Upper lobe of left lung (tissue), 6 donors: ENCODE data around the gene PRDM16. TPM values are rescaled to one million over a fixed set of nuclear protein-coding genes. Genes with fewer than 3 reads are reported as not detected.

Source experiments
- ATAC-seq, 2 donors: fragments of 200-7000 bp; cut with Tn5 transposase; one replicate each; pipeline ENCODE4 v1.9.1; 2022; ENCODE audit warnings: mild to moderate bottlenecking in 2 of 2, moderate library complexity in 2 of 2; ENCODE audit not compliant: low FRiP score in 2 of 2
- DNase-seq, 2 donors: peaks; one replicate each; pipeline ENCODE4 v3.0.0-alpha.2; 2019 to 2020
- H3K27ac ChIP-seq, 4 donors: fragments of 200-600 bp; sonication (generic); one replicate each; pipeline ENCODE4 v1.5.1; 2016 to 2019
- H3K27me3 ChIP-seq, 4 donors: fragments of 200-600 bp; sonication (generic); one replicate each; pipeline ENCODE4 v1.5.1; 2017 to 2019
- H3K36me3 ChIP-seq, 4 donors: fragments of 200-600 bp; sonication (generic); one replicate each; pipeline ENCODE4 v1.5.1; 2016 to 2019
- H3K4me1 ChIP-seq, 4 donors: fragments of 200-600 bp; sonication (generic); one replicate each; pipeline ENCODE4 v1.5.1; 2018 to 2019
- H3K4me3 ChIP-seq, 4 donors: fragments of 200-600 bp; sonication (generic); one replicate each; pipeline ENCODE4 v1.5.1; 2017 to 2019; ENCODE audit warnings: mild to moderate bottlenecking in 2 of 4, moderate library complexity in 1 of 4
- H3K9me3 ChIP-seq, 4 donors: fragments of 200-600 bp; sonication (generic); one replicate each; pipeline ENCODE4 v1.5.1; 2018 to 2019
- EP300 ChIP-seq, 4 donors: sonication (generic); formaldehyde crosslinking; IDR thresholded peaks; one replicate each; pipeline ENCODE4 v1.5.1; 2017; ENCODE audit warnings: antibody characterized with exemption in 4 of 4, control low read depth in 2 of 4
- POLR2A ChIP-seq, 4 donors: fragments of 450-650 bp; IDR thresholded peaks; one replicate each; pipeline ENCODE4 v1.5.1; 2016 to 2017; ENCODE audit warnings: antibody characterized with exemption in 4 of 4, mild to moderate bottlenecking in 2 of 4
- POLR2AphosphoS5 ChIP-seq, 2 donors: sonication (generic); formaldehyde crosslinking; IDR thresholded peaks; one replicate each; pipeline ENCODE4 v1.5.1; 2017; ENCODE audit warnings: antibody characterized with exemption in 2 of 2
- WGBS, 2 donors: methylation state at CpG; one replicate each; pipeline ENCODE4 v1.1.5; 2017 to 2018; 5-methylcytosine and 5-hydroxymethylcytosine counted together
- total RNA-seq, 6 donors: library from RNA; depleted of rRNA in 4 of 6; stranded (reverse); fragments of >200 nt in 4 of 6; gene quantifications; one replicate each; pipeline versions ENCODE4 v1.1.0 to v1.2.1, GENCODE V29; 2016 to 2021
- TF ChIP-seq, protein P1 (sequence below), 6 experiments: fragments of 450-650 bp in 4 of 6; fragments of 200-600 bp in 2 of 6; sonication (generic) in 2 of 6; IDR thresholded peaks; one replicate each; pipeline ENCODE4 v1.5.1; 2016 to 2019; ENCODE audit warnings: antibody characterized with exemption in 6 of 6
- donor health status: DM: no; HTN: no; CAD: no; lungs with moderate emphysema.
- donor health status: DM: no; HTN: yes; CAD: no; lungs with severe emphysema.

Gene PRDM16
- total RNA-seq, 6 donors from 2014 or later: 12.3 to 54.5 (median 21.2) TPM

DNA sequence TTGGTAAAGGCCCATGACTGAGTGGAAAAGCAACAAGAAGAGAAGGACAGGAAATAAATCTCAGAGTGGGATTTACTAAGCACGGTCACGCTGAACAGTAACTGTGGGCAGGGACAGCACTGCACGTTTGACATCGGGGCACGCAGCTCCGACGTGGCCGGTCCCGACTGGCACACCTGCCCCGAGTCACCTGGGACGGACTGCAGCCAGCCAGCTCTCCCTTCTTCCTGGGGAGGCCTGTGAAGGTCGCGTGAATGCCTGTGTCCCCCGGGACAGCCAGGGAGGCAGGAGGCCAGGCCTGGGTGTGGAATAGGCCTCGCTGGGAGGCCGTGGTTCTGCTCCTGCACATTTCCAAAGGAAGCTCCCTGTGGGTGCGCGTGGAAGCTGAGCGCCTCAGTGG, 140.2 kb downstream of the PRDM16 start:
- no peaks in the 10 kb centered on the region for H3K27me3 ChIP-seq
- no peak for ATAC-seq
- H3K4me1 ChIP-seq: no peaks in the 10 kb centered on the region
- TF ChIP-seq EP300 (IDR thresholded peaks at IDR 0.05) (no peak), POLR2AphosphoS5 (IDR thresholded peaks at IDR 0.05) (no peak), POLR2A (IDR thresholded peaks at IDR 0.05) (no peak)
- TF ChIP-seq, protein P1, sequence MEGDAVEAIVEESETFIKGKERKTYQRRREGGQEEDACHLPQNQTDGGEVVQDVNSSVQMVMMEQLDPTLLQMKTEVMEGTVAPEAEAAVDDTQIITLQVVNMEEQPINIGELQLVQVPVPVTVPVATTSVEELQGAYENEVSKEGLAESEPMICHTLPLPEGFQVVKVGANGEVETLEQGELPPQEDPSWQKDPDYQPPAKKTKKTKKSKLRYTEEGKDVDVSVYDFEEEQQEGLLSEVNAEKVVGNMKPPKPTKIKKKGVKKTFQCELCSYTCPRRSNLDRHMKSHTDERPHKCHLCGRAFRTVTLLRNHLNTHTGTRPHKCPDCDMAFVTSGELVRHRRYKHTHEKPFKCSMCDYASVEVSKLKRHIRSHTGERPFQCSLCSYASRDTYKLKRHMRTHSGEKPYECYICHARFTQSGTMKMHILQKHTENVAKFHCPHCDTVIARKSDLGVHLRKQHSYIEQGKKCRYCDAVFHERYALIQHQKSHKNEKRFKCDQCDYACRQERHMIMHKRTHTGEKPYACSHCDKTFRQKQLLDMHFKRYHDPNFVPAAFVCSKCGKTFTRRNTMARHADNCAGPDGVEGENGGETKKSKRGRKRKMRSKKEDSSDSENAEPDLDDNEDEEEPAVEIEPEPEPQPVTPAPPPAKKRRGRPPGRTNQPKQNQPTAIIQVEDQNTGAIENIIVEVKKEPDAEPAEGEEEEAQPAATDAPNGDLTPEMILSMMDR (IDR thresholded peaks at IDR 0.05): no peak
- no peaks in the 10 kb centered on the region for H3K9me3 ChIP-seq
- WGBS, 2 donors: 84 to 95% methylated on average over 17 to 19 of the region's 19 CpGs
- peak in 1 of 2 donors; percentile 63 for DNase-seq
- H3K4me3 ChIP-seq: no peak overlapping the region
- no peaks in the 10 kb centered on the region for H3K36me3 ChIP-seq
- no peak overlapping the region for H3K27ac ChIP-seq

DNA sequence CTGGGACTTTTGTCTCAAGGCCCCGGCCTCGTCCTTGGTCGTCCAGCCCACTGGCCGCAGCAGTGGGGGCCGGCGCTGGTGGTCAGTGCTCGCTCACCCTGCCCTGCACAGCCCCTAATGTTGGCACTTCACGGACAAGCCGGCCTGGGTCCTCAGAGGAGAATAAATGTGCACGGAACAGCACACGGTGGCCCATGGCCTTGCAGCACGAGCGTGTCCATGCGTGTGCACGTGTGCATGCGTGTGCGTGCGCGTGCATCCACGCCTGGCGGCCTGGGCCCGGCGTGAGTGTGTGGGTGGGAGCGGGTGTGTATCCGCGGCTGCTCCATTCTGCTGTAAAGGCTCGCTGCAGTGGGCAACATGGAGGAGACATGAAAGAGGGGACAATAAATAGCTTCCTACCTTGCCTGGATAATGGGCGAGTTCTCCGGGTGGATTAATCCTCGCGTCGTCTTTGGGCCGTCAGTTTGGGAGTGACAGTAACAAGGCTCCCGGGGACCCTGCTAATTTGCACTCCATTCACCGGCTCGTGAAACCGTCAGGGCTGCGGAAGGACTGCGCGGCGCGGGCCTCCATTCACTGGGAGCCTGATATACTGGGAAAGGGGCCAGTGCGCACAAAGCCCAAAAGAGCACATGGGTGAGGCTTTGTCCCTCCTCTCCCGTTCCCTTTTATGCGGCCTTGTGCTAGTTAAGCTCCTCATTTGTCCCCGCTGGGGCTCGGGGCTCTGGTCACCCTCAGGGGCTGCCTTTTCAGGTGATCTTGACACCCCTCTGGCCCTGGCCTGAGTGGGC, 142.8 kb downstream of the PRDM16 start:
- peaks cover 0 to under 1% (median 0%) of the 10 kb centered on the region in 4 donors for H3K4me1 ChIP-seq
- no peak overlapping the region for H3K4me3 ChIP-seq
- TF ChIP-seq POLR2AphosphoS5 (IDR thresholded peaks at IDR 0.05) (no peak), EP300 (IDR thresholded peaks at IDR 0.05) (no peak)
- WGBS, 2 donors: 93 to 94% methylated on average over 32 to 46 of the region's 47 CpGs
- H3K27ac ChIP-seq: no peak overlapping the region
- H3K36me3 ChIP-seq: no peaks in the 10 kb centered on the region
- ATAC-seq (peak in 1 of 2 donors; percentile 13), DNase-seq (peak in 1 of 2 donors; percentile 54)
- H3K27me3 ChIP-seq: no peaks in the 10 kb centered on the region
- no peaks in the 10 kb centered on the region for H3K9me3 ChIP-seq

DNA sequence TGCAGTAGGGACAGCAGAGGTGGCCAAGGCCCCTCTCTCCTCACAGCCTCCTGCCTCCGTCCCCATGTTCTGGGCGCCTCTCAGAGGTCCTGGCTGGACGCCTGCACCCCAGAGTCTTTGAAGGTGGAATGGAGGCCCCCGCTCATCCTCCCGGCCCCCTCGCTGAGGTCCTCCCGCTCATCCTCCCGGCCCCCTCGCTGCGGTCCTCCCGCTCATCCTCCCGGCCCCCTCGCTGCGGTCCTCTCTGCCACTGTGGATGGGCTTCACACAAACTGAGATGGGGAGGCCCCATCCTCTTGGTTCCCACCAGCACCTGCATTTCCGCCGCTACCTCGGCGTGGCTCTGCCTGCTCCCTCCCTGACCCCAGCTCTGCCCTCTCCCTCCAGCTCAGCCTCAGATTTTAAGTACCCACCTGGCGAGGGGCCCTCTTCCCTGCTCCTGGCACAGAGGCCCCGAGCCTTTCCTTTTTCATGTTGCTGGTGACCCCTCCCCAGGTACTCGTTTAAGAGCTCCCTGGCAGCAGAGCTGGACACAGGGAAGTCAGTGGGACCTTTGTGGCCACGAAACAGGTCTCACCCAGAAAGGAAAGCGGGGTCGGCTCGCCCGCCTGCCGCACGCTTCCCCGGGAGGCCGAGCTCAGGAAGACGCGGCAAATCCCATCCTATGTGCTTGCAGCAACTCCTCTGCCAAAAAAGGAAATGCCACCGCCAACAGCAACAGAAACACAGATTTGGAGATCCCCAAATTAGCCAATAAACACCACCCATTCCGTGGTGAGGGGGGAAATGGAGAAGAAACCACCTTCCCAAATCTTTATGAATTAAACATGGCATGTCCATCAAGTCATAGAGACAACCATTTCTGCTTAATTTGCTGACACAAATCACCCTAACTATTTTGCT, 143.7 kb downstream of the PRDM16 start:
- no peak for TF ChIP-seq POLR2AphosphoS5 (IDR thresholded peaks at IDR 0.05)
- TF ChIP-seq POLR2A (IDR thresholded peaks at IDR 0.05): no peak
- TF ChIP-seq, protein P1 (IDR thresholded peaks at IDR 0.05): no peak
- TF ChIP-seq EP300 (IDR thresholded peaks at IDR 0.05): no peak
- H3K9me3 ChIP-seq: no peaks in the 10 kb centered on the region
- no peaks in the 10 kb centered on the region for H3K36me3 ChIP-seq
- H3K27ac ChIP-seq: no peak overlapping the region
- H3K27me3 ChIP-seq: no peaks in the 10 kb centered on the region
- ATAC-seq: no peak
- peaks cover 0 to 10% (median 0%) of the 10 kb centered on the region in 4 donors for H3K4me1 ChIP-seq
- WGBS, 2 donors: 86 to 90% methylated on average over 34 of the region's 34 CpGs
- H3K4me3 ChIP-seq: no peak overlapping the region
- peak in 1 of 2 donors; percentile 76 for DNase-seq

DNA sequence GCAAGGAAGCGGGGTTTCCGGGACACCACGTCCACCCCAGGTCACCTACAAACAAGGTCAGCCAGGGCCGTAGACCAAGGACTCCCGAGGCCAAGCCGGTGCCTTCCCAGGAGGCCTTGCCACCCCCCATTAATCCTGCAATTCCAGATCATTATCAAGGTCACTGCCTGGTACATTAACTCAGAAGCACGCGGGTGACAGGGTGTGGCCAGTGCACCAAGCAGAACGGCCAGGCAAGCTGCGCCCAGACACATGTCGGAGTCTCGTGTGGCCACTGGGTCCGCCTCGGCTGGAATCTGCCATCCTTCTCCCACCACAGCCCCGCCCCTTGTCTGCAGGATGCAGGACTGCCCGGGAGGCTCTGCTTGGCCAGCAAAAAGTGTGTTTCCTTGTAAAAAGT, 144.7 kb downstream of the PRDM16 start:
- peak in 1 of 2 donors; percentile 55 for DNase-seq
- Histone ChIP-seq H3K27me3 (no peaks in the 10 kb centered on the region), H3K9me3 (no peaks in the 10 kb centered on the region), H3K4me1 (peaks cover 0 to 17% (median 1%) of the 10 kb centered on the region in 4 donors), H3K4me3 (no peak overlapping the region), H3K36me3 (no peaks in the 10 kb centered on the region), H3K27ac (no peak overlapping the region)
- 71 to 76% methylated on average over 6 to 16 of the region's 16 CpGs for WGBS, 2 donors
- TF ChIP-seq POLR2A (IDR thresholded peaks at IDR 0.05) (no peak), EP300 (IDR thresholded peaks at IDR 0.05) (no peak), POLR2AphosphoS5 (IDR thresholded peaks at IDR 0.05) (no peak)
- TF ChIP-seq, protein P1 (IDR thresholded peaks at IDR 0.05): no peak
- ATAC-seq: no peak
